Renal cortex interstitium (tissue), 15 donors: ENCODE measurements around the gene CAPSL. TPM values are rescaled to one million over a fixed set of nuclear protein-coding genes. Genes with fewer than 3 reads are reported as not detected.
"Not testable (repeated sequence)": the region's sequence is repeated elsewhere in the genome, so short reads cannot be mapped to it uniquely, and the experiment has no call there.

Experiments used
- DNase-seq, 11 donors: peaks; one replicate each; pipeline ENCODE4 v3.0.0-alpha.2; 2013; ENCODE audit warnings: low read depth in 9 of 11, low spot score in 4 of 11; ENCODE audit errors: extremely low read depth in 1 of 11
- long read RNA-seq, 16 experiments: transcript quantifications; one replicate each; lab custom pipeline, GENCODE V29; 2026
- polyA plus RNA-seq, 3 donors: library from polyadenylated mRNA; unstranded; fragments of 120-200 nt; gene quantifications; one replicate each; pipeline ENCODE4 v1.2.1, GENCODE V29; 2013; ENCODE audit not compliant: insufficient read length in 3 of 3

Gene CAPSL
- 1 to 10 TPM; 5.3 to 6.2 (median 6.2) TPM for polyA plus RNA-seq
- long read RNA-seq, donor 1, partial matches to known transcripts: 0 of 1 reads
- long read RNA-seq, donor 1, other reads (novel, unspliced or antisense): 0 of 1 reads
- long read RNA-seq, donor 2: 0 reads
- long read RNA-seq, donor 3, partial matches to known transcripts: 0 of 1 reads
- long read RNA-seq, donor 3, other reads (novel, unspliced or antisense): 0 of 1 reads
- long read RNA-seq, donor 4, partial matches to known transcripts: 0 of 4 reads
- long read RNA-seq, donor 4, other reads (novel, unspliced or antisense): 0 of 4 reads
- long read RNA-seq, donor 5: 0 reads
- long read RNA-seq, donor 6, partial matches to known transcripts: 0 of 2 reads
- long read RNA-seq, donor 6, other reads (novel, unspliced or antisense): 0 of 2 reads
- long read RNA-seq, donor 7, partial matches to known transcripts: 0 of 4 reads
- long read RNA-seq, donor 7, other reads (novel, unspliced or antisense): 0 of 4 reads
- long read RNA-seq, donor 8: 0 reads
- long read RNA-seq, donor 9, partial matches to known transcripts: 0 of 3 reads
- long read RNA-seq, donor 9, other reads (novel, unspliced or antisense): 0 of 3 reads
- long read RNA-seq, donor 10, partial matches to known transcripts: 0 of 2 reads
- long read RNA-seq, donor 10, other reads (novel, unspliced or antisense): 0 of 2 reads
- long read RNA-seq, donor 11, partial matches to known transcripts: 0 of 3 reads
- long read RNA-seq, donor 11, other reads (novel, unspliced or antisense): 0 of 3 reads
- long read RNA-seq, donor 12: 0 reads
- long read RNA-seq, donor 13: 0 reads
- long read RNA-seq, donor 14, partial matches to known transcripts: 0 of 3 reads
- long read RNA-seq, donor 14, other reads (novel, unspliced or antisense): 0 of 3 reads
- long read RNA-seq, donor 15: 0 reads
- long read RNA-seq, donor 16, partial matches to known transcripts: 0 of 4 reads
- long read RNA-seq, donor 16, other reads (novel, unspliced or antisense): 0 of 4 reads

DNA sequence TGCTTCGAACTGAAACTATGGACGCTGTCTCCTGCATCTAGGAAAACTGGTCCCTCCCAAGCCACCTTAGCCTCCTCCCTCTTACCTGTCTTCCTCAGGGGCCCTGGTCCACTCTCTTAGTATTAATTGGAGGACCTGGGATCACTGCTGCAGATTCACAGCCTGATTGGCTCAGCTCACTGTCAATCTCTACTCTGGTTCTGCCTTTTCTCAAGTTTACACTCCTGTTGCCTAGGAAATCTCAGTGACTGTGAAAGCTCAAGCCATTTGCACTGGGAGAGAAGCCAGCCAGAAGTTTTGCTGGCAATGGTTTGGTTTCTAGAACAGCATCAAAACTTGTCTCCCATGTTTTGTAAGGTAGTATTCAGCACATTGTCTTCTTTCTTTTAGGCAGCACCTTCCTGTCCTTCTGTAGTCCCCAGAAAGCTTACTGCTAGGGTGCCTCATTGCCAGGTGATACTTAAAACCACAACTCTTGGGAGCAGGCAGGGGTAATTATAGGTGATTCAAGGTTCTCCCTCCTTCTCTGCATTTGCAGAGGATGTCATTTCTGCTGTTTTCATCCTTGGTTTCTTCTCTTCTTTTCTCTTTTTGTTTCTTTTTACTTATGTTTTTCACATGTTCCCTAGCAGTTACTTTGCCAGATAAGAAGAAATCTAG, at the start of gene CAPSL:
TSS of gene CAPSL (minus strand) at position 55 of the 660 bp plus-strand sequence. CDS start 17,502 bp downstream, outside the sequence.
- peak; percentile 82 to 95 (median 89) for DNase-seq

DNA sequence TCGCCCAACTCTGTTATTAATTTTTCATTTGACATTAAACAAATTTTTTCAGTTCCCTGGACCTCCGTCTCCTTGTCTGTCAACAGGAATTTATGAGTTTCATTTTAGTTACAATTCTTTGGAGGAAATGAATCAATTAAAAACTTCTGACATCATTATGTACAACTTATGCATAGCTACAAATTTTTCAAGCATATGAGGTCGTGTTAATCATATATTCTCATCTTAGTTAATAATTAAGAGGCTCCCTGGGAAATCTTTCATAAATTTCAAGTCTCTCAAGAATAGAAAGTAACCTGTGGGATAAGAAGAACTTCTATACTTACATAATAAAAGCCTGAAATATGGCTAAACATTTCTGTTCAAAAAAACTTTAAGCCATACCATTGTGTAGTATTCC, 49.4 kb upstream of the CAPSL start:
- DNase-seq: peak in 1 of 11 donors; percentile 6

DNA sequence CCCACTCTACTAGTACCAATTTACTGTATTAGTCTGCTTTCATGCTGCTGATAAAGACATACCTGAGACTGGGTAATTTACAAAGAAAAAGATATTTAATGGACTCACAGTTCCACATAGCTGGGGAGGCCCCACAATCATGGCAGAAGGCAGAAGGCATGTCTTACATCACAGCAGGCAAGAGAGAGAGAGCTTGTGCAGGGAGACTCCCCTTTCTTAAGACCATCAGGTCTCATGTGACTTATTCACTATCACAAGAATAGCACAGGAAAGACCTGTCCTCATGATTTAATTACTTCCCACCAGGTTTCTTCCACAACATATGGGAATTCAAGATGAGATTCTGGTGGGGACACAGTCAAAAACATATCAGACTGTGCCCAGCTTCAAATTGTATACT, 41.3 kb upstream of the CAPSL start:
- DNase-seq: no peak

DNA sequence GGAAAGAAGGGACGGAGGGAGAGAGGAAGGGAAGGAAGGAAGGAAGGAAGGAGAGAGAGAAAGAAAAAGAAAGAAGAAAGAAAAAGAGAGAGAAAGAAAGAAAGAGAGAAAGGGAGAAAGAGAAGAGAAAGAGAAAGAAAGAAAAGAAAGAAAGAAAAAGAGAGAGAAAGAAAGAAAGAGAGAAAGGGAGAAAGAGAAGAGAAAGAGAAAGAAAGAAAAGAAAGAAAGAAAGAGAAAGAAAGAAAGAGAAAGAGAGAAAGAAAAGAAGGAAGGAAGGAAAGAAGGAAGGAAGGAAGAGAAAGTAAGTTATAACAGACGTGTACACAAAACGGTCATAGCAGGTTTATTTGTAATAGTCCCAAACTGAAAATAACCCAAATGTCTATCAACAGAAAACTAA, 38.4 kb upstream of the CAPSL start:
- not testable (repeated sequence) for DNase-seq

DNA sequence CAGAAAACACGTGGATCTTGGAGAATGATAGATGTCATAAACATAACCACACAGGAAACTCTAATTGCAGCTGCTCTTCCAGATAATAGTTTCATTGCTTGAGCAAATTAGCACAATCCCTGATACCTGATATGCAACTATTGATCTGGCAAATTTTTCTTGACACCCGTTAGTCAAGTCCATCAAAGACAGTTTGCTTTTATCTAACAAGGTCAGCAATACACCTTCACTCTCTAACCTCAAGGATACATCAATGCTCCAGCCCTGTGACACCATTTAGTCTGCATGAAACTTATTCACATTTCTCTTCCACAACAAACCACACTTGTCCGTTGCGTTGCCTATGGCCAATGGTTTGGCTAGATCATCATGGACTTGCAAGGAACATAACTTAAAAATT, 36.1 kb upstream of the CAPSL start:
- no peak for DNase-seq

DNA sequence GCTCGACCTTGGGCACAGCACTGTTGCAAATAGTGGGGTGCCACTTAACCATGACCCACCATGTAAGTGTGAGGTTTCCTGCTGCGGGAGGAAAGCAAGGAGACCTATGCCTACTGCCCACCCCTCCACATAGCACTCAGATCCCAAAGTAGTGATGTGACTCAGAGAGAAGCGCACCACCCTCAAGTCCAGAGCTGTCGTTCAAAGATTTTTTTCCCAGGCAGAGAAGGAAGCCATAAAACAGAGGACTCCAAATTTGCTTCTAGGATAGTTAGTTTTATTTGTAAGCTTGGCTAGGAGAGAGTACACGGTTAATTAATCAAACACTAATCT, 33.4 kb upstream of the CAPSL start:
- DNase-seq: no peak

DNA sequence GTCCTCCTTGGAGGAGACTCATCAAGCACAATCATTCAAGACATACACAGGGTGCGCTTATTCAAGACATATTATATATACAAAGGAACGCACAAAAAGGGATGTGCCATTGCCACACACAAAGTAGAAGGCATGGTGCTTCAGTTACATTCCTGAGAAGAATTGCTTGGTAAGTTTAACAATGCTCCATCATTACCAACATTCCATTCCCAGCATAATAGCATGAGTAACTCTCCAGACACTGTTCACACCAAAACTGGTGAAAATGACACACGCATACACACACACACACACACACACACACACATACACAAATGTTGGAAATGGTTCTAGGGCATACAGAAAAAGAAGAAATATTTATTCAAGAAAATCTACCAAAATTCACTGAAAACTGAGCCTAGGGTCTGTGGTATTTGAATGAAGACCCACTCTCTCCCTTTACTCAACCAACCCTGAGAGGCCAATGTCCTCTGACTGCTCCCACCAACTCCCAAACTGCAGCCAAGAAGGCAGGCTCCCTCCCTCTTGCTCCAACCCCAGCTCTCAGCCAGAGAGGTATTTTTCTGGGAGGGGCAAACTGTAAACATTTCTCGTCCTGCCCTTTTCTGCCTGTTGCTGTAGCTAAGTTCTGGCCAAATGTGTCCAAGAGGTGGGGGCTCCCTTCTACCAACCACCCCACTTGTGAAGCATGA, 32.9 kb upstream of the CAPSL start:
- DNase-seq: no peak

DNA sequence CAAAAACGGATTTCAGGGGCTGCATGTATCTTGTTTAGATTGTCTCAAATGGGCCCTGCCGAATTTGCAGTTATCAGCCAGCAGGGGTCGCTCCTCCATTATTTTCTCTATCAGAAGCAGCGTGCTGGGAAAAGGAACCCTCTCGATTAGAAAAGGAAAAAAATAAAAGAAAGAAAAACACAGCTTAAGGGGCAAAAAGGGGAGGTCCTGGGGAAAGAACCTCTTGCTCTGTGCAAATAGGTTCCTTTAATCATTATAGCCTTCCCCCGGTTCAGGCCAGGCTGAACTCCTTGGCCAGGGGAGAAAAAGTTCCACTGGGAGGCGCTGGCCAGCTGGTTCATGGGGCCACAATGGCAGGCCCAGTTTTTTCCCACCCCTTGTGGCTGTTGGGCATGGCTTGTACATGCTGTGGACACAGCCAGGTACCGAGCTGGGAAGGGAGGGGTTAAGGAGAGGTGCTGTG, 25.0 kb upstream of the CAPSL start:
- DNase-seq: no peak

DNA sequence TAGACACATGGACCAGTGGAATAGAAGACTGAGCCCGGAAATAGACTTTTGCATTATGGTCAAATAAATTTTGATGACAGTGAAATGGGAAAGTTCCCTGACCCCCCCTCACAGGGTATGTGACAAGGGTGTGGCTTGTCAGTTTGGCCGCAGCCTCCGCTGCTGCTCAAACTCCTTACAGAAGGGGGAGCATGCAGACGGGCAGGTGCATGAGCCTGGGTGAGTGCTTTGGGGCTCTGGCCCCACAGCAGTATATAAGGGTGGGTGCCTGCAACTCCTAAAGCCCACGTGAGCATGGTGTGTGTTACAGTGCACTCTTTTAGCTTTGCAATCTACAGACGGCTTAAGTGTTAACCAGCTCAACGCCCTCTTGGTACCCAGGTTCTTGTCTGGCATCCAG, 21.9 kb upstream of the CAPSL start:
- DNase-seq: no peak

DNA sequence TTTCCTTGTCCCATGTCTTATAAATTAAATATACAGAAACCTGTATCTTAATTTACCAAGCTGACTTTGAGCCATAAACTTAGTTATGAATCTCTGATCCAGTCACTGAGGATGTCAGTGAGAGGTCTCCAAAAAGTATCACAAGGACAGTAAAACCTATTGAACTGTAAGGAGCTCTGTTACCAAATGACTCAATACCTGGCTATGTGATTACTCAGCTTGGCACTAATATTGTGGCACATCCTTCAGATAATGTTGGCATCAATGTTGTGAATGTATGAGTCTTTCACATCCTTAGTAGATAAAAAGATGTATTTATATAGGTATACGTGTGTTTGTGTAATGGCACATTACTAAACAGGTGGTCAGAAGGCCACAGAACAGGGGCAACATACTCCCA, 18.0 kb upstream of the CAPSL start:
- DNase-seq: no peak

DNA sequence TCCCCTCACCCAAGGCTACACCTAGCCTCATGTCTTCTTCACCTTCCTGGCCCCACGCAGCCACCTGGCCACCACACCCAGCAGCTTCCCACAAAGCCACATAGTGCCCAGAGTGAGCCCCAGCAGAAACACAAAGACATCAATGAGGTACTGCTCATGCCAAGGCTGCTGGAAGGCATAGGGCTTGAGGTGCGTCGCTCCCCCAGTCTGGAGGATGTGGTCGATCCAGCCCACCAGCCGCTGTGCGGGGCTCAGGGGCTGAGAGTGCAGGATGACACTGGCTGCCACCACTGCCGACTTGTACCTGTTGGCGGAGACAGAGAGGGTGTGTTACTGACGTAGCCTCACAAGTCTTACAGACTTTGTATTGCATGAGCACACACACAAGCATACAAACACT, 15.8 kb upstream of the CAPSL start:
- no peak for DNase-seq

DNA sequence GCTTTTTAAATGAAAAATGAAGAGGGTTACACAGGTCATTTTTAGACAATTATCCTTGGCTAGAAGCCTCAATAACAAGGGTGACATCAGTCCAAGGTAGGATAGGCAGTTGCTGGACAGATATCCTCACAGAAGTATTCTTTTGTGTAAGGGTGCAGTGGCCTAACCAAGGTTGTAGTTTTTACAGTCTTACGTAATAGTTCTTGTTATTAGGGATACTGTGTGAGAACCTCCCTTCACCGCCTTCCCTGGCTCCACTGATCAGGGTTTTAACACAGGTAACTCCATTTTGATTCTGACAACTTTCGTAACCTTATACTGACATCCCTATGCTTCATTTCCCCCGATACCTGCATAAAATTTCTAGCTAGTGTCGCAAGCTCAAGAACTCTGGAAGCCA, 8.7 kb upstream of the CAPSL start:
- DNase-seq: no peak

DNA sequence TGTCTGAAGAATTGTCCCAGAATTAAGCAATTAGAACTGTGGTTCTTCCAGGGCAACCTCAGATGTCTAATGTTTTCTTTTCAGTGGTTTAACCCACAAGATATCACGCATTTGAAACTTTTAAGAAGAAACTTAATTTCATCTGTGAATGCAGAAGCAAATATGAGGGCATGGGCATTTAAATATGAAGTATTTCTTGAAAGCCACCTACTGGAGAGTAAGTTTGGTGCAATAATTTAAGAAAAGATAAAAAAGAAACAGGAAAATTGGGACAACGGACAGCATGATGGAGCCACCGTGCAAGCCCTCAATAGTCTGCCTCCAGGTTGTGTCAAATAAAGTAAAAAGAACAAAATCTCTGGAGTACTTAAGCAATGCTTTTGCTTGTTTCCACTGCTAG, 1.2 kb upstream of the CAPSL start:
- DNase-seq: no peak

DNA sequence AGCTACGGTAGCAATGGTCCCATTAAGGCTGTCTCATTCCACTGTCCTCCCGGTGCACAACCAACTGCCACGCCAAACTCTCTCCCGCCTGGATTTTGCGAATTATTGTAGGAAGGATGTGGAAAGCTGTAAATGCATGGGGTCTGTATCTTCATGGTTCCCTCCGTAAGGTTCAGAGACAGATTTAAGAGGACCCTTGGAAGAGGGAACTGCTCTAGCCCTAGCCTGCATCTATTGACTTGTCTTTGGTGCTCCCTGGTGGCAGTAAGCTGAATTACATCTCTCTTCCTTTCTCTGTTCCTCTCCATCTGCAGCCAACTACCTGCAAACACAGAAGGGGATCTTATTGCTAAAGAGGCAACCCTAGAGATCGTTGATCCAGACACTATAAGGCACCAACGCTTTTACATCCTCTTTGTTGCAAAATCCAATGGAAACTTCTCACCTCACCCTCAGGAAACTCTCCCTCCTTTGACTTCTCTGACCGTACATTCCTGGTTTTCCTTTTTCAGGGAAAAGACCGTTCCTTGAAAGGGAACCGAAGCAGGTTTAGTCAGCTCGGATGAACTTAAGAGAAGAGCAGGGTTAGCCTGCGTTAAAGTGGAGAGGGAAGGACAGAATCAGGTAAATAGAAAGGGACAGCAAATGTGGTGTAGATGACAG, 11.9 kb downstream of the CAPSL start:
- DNase-seq: peak in 10 of 11 donors; percentile 42 to 75 (median 54)

DNA sequence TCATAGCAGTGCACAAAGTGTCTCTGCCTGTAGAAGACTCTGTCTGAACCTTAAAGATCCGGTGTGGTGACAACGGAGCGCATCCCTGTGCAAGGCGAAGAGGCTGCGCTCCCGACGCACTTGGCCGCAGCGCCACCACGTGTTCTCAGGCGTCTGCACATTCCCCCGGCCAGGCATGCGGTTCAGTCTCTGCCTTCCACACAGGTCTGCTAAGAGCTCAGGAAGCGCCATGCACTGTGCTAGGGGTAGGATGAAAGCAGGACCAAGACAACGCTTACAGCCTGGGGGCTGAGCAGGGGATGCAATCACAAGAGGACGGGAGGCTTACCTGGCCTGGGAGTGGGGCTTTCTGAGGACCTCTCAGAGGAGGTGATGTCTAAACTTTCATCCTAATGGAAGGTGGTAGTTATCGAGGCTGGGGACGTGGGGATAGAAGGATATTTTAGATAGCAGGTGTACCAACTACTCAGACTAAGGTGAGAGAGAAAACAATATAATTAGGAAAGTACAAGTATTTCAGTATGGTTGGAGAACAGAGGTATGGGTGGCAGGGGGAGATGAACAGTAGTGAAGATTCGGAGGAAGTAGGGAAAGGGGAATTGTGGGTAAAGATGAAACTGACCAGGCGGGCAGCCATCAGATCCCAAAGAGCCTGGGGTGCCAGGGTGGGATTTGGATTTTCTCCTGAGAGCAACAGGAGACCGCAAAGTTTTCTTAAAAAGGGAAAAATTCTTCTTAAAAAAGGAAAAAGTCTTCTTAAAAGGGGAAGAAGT, 13.3 kb downstream of the CAPSL start:
- peak in 8 of 11 donors; percentile 40 to 56 (median 44) for DNase-seq

DNA sequence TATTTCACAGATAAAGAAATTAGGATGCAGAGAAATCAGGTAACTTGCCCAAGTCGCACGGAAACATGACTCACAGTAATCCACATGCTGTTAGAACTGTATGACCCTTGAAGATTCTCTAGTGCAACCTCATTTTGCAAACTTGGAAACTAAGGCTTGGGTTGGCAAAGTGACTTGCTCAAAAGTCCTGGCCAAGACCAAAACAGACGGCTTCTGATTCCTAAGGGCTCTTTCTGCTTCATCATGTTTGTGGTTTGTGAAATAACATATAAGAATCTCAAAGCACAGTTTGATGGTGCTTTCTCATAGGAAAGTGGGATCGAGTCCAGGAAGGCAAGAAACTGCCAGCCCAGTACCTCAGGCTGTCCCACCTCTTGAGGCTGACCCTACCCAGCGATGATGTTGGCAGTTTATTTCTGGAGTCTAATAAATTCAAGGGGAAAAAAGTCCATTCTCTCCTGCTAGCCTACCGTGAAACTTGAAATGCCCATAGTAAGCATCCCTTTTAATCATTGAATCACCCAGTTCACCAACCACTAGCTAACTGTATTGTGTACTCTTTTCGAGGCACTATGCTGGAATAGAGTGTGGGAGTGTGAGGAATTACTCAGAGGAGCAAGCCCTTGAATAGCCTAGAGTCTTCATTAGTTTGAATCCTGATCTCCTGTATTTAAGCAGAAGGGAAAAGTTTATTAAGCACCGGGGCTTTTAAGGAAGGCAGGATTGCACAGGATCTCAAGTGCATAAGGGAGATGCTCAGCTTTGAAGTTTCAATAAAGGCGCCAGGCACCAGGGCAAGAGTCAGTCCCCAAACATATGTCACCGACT, 14.1 kb downstream of the CAPSL start:
- no peak for DNase-seq

DNA sequence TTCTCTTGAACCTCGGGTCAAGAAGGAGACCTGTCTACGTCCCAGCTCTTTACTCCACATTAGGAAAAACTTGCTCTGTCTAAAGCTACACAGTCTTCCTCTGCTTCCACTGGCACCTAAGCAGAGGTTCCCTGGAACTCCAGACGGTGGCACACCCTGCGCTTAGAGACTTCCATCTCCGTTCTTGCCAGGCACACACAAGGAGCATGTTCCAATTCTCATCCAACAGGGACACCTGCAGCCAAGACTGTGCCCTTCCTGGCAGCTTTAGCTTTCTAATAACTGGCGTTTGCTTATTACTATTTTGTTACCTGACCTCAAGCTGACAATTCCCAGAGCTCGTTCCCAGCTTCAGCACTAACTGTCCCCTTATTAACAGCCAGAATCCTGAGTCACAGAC, 16.0 kb downstream of the CAPSL start:
- DNase-seq: no peak
